ENCODE results near the gene KCNA3.

KCNA3 gene

DNA sequence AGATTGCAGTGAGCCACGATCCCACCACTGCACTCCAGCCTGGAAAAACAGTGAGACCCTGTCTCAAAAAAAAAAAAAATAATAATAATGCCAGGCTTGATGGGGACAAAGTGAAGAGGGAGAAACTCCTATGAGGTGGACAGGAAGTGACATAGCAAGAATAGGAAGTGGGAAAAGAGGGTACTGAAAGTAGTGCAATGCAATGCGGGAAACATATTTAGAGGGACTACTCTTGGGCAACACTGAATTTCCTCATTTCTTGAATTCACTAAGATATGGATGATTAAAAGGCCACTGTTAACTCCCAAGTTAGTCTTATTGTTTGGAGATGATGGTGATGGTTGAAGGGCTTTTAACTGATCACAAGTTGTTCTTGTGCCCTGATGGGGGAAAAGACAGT, 47.0 kb downstream of the KCNA3 start:
- ATAC-seq (ENCODE audit: low read depth), result no peak
- H3K4me1 Mint-ChIP-seq, result peaks cover 10% of the 10 kb centered on the region
- no peak overlapping the region for H3K27ac Mint-ChIP-seq

GRCh38 chr1:110626889-110627288, 47.9 kb downstream of the KCNA3 start:
- no peaks in the 10 kb centered on the region for H3K27me3 Mint-ChIP-seq
- DNase-seq (ENCODE audit: low spot score in 2 of 2), result no peak
- H3K4me1 Mint-ChIP-seq, result peaks cover 10% of the 10 kb centered on the region
- H3K9me3 Mint-ChIP-seq, result peaks cover 5% of the 10 kb centered on the region
- H3K36me3 Mint-ChIP-seq, result peaks cover 2% of the 10 kb centered on the region
- no peak overlapping the region for H3K27ac Mint-ChIP-seq
- no peak for ATAC-seq (ENCODE audit: low read depth)
- H3K4me3 Mint-ChIP-seq, result no peak overlapping the region

More for the DNA sequence above, 47.0 kb downstream of the KCNA3 start:
- peaks cover 5% of the 10 kb centered on the region for H3K9me3 Mint-ChIP-seq
- H3K27me3 Mint-ChIP-seq, result no peaks in the 10 kb centered on the region
- peaks cover 2% of the 10 kb centered on the region for H3K36me3 Mint-ChIP-seq
- no peak for DNase-seq (ENCODE audit: low spot score in 2 of 2)
- H3K4me3 Mint-ChIP-seq, result no peak overlapping the region
